Measurements from ENCODE around the gene IL17F.

IL17F gene
- total RNA-seq: 0 to 0.94 reads per million in 2 donors

DNA sequence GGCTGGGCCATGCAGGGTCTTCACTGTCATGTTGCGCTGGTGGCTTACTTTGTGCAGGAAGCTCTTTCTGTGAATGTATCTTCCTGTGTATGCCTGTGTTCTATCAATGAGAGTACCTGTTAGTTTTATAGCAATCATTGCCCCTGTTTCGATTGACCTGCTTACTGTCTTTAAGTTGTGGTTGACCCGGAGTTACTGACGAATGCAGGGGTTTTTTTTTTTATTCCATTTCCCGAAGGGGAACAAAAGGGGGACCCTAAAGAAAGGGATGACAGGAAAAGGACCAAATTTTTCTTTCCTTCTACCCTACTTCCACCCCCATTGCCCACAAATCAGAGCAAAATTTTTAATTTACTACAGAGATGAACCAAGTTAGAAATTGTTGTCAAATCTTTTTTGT lies at the start of gene IL17F:
TSS of gene IL17F (minus strand) at position 101 of the 400 bp plus-strand sequence. CDS start at position 30, 71 bp downstream.
- no peak for DNase-seq

DNA sequence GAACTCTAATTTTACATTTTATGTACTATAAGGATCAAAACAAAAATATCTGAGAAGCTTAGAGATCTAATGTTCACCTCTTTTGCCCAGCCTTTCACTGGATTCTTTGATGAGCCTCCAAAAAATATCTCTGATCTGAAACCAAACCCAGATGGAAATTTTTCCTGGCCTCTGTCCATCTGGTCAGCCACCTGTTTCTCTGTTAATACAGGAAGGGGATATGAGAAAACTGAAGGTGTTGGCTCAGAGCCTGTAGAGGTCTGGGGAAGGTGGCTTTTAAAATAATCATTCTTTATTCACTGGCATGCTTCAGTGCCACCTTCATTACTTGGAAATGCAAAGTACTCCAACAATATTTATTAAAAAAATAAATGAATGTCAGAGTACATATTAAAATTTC lies 48.8 kb upstream of the IL17F start:
- no peak for DNase-seq

DNA sequence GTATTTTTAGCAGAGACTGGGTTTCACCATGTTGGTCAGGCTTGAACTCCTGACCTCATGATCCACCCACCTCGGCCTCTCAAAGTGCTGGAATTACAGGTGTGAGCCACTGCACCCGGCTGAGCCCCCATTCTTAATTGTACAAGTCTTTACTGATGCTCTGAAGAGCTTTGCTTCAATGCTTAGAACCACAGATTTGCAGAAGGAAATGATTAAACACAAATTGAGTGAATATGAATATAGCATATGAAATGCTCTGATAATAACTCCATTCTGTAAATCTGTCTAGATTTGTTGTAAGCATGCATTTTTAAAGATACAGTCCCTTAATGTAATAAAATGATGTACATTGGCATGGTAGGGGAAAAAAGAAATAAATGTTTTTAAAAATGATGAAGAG lies 44.5 kb upstream of the IL17F start:
- DNase-seq: no peak

DNA sequence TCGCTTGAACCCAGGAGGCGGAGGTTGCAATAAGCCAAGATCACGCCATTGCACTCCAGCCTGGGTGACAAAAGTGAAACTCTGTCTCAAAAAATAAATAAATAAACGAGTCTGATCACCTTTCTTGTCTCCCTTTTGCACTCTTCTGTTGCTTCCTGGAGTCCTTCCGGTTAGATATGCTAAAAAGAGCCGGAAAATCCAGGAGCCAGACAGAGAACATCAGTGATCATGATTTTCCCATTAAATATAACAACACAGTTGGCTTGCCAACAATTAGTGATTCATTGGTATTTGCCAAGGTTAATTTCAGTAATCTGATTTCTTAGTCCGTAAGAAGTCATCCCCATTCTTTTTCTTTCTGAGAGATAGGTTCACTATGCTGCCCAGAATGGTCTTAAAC lies 43.9 kb upstream of the IL17F start:
- DNase-seq: no peak

DNA sequence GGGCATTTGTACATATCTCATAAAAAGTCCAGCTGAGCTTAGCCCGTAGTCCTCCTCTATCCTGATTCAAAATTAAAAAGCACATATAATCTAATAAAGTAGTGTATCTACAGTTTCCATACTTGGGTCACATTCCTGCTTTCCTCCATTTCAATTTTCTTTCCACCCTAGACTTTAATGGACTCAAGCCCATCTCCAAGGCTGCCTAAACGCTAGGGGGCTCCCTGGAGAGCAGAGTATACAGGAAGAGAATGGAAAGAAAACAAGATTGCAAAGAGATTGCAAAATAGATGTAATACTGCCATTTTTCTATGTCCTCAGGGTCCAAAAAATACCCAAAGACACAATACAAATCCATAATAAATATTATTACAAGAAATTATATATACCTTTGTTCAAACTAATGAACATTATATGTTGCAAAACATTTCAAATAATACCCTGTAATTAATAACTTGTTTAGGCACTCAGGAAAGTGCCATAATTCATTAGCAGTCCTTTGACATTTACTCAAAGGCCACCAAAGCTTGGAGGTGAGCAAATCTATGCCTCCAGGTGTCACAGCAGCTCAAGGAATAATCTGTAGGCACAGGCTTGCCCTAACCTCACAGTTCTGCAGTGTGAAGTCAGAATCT lies 42.6 kb upstream of the IL17F start:
- DNase-seq: peak in 4 of 5 experiments; percentile 23 to 78 (median 35)

DNA sequence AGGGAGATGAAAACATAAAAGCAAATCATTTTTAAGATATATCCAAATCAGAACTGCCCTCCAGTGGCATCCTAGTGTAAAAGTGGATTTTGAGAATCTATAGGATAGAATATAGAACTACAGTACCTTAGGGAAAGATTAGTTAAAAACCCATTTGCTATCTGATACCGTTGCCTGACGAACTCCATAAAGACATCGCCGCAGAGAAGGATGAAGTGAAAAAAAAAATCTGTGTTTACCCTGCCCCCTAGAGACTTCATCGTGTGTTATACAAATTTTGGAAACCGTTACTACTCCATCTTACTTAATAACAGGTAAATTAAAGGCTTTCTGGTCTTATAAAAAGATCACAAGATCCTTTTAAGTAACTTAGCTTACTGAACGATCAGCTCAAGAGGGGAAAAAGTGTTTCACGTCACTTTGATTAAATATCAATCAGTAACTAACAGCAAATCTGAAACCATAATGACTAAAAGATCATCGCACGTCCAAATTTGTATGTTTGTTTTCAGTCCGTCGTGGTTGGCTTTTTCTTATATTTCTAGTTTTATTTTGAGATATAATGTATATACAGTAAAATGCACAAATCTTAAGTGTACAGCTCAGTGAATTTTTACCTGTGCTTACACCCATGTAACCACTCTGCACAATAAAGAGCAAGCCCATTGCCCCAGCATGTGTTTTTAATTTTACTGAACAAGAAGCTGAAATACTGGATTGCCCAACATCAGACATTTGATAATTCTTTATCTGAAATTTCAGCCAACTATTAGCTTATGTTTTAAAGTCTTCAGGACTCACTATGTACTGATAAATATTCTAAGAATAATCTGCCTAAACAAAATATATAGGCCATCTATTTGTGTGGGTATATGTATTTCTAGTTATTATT lies 41.1 kb upstream of the IL17F start:
- DNase-seq: peak in 1 of 5 experiments; percentile 81

DNA sequence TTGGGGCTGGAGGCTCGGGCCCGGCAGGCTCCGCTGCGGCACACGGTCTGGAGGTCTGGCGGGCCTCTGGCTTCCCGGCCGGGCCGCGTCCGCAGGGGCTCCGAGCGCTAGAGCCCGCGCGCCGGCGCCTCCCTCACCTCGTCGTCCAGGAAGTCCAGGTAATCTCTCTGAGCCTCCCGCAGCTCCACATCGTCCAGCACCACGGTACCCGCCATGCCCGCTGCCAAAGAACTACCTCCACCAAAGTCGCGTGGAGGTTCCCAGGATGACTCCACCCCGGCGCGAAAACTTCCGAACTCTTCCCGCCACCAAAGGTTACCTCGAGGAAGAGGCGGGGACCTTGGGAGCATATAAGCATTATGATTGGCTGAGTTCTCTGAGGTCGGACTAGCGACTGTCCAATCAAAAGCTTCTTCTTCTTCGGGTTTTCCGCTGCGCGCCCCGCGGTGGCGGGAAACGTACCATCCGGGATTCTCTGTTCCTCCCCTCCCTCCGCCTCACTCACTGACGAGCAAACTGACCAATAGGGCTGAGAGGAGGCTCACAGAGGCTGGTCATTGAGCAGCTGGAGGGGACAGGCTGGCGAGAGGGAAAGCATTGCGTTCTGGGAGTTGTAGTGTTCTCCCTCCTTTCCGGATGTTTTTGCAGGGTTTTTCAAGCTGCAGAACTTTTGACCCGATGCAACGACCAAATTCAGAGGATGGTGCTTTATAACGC lies 40.3 kb upstream of the IL17F start, which contains the start of gene MCM3:
TSS of gene MCM3 (minus strand) at position 283 of the 717 bp plus-strand sequence. CDS start at position 215, 68 bp downstream.
- DNase-seq: peak; percentile 77 to 100 (median 92)

DNA sequence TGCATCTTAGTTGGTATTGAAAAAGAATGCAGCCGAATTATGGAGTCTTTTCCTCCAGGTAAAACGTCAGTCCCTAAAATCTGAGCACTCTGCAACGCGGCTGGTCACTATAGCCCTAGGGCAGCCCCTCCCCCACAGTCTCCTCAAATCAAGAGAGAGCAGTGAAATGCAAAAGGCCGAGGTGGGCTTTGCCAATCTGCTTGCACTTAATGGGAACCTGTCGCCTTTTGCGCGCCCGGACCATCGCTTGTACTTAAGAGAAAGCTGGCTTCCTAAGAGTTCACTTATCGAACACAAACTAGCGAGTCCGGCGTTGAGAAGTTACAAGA lies 39.8 kb upstream of the IL17F start:
- peak in 2 of 5 experiments; percentile 22 to 51 for DNase-seq

DNA sequence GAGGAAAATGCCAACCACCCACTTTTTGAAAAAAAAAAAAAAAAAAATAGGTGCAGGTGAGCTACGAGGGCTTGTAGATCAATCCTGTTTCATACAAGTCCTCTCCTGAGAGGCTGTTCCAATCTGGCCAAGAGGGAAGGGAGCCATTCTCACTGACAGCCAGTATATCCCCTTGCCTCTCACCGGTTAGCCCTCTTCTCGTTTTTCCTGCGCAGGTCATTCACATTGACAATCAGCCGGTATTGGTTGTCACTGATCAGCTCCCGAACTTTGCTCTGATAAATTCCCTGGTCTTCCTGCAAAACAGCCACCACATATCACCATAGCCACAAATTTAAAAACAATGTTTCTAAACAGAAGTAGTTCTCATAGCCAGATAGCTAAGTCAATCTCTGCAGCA lies 38.8 kb upstream of the IL17F start:
- no peak for DNase-seq

DNA sequence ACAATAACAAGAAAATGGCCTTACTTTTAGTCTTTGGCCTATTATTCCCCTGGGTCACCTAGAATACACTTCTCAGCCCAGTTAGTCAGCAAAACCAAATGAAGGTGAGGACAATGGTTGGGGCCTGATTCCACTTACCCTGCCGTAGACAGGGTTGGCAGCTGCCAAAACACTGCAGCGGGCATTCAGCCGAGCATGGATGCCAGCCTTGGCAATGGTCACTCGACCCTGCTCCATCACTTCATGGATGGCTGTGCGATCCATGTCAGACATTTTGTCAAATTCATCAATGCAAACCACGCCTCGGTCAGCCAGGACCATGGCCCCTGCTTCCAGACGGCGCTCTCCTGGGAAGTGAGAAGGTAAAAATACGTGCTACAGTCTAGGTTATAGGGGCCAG lies 31.8 kb upstream of the IL17F start:
- no peak for DNase-seq

DNA sequence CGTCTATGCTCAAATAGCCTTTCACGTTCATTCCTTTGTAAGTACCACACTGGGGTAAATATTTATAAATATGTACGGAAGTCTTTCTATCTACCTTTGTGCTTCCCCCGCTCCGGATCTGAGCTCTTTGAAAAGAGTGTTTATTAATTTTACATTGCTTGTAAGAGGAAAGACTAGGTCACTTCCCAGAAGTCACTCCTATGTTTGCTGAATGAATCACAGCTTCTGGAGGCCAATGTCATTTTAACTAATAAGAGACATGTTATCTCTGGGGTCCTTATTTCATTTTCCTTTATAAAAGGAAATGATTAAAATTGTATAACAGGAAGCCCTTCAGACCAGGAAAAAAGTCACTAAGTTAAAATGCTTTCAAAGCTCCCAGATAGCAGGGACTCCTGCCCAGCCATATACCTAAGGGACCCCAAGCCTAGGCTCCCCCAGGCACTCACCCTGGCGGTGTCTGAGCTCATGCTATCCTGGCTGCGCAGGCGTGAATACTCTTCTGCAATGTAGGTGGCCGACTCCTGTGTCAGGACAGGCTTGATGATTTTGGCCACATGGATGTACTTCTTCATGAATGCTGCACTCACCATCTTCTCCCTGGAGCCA lies 27.7 kb upstream of the IL17F start:
- DNase-seq: no peak

DNA sequence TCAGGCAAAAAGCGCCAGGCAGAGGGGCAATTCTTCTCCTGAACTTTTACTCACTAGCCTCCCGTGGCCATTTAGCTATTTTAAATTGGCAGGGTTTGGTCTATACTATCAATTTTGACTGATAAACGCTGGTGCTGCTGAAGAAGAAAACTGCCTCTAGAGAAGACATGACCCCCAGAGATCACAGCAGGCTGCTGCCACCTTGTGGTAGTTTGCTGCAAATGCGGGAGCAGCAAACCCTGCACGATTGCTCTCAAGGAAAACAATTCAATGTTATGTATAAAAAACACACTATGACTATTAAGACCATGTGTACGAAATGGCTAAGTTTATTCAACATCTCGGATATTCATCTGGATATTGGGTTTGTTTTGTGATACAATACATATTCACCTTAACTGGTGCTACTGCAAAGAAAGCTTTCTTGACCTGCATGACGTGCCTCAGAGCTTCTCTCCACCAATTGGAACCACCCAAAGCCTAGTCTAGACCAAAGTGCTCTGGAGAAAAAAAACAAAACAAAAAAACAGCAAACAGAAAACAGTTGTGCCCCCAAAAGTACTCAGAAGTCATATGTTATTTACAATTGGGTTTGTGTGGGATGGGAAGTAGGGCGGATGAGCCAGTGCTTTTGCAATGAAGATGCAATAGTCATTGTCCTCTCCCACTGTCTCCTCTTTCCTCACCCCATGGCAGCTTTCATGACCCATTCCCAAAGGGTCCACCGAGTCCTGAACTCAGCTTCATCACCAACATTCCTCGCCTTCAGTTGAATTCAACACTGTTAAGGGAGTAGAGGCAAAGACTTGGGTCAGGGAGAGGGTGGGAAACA lies 19.6 kb upstream of the IL17F start:
- peak; percentile 25 to 80 (median 49) for DNase-seq

DNA sequence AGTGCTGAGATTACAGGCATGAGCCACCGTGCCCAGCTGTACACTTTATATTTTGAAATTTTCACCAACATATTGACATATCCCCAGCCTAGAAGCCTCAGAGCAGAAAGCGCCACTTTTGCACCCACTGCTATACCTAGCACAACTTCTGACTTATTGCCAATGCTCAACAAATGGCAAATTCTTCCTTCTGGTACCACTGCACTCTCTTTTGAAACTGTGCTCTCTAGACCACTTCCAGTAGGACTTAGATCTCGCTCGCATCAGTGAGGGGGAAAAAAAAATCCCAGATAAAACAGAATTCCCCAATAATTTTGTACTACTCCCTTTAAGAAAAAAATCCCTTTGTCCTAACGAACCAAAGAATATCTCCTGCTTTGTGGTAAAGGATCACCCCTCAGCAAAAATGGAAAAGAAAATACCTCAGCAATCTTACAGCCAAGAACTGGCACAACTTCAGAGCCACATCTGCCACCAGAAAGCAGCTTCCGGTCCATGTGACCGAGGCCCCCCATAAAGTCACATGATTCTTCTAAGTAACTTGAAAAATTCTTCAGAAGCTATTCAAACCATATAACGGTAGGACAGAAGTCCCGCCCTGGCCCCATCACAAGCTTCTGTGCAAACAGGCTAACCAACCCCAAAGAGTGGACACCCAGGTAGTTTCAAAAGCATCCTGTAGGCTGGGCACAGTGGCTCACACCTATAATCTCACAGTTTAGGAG lies 18.5 kb upstream of the IL17F start:
- DNase-seq: no peak

DNA sequence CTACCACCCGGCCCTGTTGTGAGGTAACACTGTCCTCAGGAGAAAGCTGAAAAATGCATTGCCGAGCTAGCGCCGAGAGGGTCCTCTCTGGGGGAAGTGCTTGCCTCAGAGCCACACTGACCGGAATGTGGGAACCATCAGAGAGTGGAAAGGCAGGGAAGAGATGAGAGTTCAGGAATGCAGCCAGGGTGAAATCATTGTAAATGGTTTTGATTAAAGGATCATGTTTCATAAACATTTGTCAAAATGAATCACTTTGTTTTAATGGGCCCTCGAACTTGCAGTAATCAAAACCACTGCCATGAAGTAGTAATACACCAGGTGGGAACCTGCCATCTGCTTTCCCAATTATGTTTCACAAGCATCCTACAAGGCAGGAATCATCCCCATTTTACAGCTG lies 16.9 kb upstream of the IL17F start:
- DNase-seq: no peak

DNA sequence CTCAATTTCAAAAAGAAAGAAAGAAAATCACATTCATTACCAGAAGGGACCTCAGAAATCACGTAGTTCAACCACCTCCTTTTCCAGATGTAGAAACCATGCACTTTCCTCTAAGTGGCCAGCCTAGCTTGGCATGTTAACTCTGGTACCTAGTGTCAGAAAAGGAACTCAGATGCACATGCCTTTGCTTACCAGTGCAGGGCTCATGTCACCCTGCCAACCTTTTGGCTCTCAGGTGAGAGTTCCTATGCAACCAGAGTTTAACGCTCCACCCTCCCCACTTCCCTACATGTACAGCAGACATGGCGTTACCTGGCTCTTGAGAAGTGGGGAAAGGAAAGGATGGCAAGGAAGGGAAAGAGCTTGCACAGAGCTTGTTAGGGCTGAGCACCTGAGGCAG lies 16.3 kb upstream of the IL17F start:
- DNase-seq: no peak

DNA sequence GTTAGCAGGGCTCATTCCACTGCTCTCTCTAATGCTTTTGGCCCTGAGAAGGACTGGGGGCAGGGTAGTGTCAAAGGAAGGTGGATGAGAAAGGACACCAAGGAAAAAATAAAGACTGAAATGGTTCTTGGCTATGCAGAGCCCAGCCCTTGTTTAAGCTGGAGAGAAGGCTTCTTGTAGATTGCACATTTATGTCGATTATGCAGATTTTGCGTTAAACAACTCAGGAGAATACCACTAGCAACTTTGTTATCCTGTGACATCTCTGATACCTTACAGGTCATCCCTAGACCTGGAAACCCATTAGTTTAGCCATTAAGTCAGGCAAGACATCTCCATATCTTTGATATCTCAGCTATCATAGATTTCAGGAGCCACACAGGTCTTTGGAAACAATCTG lies 11.1 kb upstream of the IL17F start:
- no peak for DNase-seq

DNA sequence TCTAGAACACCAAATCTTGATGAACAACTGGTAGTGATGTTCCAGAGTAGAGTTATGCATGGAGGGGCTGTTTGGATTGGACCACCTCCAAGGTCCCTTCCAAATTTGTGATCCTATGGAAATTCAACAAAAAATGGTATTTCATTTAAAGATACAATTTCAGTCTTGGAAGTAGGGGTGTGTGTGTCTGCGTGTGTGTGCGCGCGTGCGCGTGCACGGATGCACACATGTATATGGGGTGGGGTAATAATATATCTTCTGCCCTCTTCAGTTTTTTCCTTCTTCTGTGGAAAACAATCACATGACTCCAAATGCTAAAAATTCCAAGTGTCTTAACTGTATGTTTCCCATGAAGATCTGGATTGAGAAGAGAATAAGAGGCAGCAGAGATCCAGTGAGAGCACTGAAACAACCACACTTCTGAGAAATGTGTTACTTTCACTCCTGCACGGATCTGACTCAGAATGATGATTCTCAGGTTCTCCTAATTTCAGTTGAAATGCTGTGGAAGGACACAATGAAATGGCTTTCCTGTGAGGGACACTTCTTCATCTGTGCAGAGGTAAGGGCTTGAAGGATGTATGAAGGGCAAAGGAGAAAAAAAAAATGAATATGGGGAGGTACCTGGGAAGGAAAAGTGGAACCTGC lies 10.6 kb upstream of the IL17F start:
- DNase-seq: peak in 1 of 5 experiments; percentile 66

DNA sequence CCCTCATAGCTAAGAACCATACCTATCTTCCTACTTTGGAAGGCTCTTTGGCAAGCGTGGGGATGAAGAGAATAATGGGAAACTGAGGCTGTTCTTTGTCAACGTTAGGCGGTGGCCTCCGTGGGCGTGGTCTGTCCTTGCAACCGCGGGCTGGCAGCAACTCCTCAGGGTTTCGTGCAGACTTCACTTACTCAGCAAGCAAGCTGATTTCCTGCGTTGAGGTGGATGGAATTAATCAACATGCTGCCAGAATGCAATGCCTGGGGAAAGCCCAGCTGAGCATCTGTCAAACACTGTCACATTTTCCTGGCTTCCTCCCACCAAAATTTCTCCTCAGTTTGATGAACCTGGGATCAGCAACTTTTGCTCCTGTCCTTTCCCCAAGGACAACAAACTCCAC lies 9.2 kb upstream of the IL17F start:
- DNase-seq: peak in 2 of 5 experiments; percentile 17 to 84

DNA sequence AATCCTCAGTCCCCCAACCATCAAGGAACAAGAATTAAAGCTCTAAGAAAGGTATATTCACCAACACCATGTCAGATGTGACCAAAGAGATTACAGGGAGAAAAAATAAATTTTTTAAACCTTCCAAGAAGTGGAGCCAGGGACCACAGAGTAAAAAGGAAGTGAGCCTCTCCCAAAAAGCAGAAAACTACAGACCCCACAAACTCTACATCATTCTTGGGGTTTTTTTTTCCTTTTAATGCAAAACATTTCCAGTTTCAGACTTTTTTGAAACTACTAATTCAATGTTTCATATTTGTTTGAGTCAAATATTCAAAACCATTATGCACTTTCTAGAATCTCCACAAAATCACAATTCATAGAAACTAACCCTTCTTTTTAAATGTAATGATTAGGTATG lies 6.8 kb upstream of the IL17F start:
- no peak for DNase-seq

DNA sequence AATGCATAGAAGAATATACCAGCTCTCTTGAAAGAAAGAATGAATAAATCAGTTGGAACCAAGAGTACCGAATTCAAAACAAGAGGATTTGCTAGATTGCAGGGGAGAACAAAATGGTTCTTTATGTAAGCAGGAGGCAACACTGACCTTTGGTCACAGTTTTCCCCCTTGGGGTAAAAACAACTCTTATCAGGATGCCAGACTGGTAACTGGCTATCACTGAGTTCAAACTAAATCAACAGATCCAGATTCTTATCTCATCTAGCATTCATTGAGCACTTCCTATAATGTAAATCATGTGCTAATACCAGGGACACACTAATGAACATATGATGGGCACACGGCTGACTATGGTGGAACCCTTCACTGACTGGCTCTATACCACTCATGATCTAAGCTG lies 4.8 kb upstream of the IL17F start:
- DNase-seq: no peak

DNA sequence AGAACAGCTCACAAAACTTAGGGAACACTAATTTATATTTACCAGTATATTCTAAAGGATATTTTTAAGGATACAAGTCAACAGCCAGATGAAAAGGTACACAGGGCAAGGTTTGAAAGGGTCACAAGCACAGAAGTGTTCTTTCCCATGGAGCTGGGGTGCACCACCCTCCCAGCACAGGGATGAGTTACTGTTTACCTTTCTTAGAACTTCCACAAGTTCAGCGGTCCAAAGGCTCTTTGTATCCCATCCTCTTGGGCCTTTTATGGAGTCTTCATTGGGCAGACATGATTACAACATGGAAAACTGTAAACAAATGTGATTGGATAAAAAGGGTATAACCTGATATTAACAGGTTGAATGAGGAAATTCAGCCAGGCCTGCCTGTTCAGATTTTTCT lies 1.1 kb upstream of the IL17F start:
- DNase-seq: no peak

Data from T-helper 2 cell (primary cell).